HG02623 (cell line): ENCODE measurements around the gene CEP19.

Experiments
- ATAC-seq: cut with Tn5 transposase; IDR thresholded peaks from one replicate; pipeline ENCODE4 v1.9.1; 2021; ENCODE audit warnings: moderate library complexity; ENCODE audit not compliant: unreplicated experiment

Gene CEP19

DNA sequence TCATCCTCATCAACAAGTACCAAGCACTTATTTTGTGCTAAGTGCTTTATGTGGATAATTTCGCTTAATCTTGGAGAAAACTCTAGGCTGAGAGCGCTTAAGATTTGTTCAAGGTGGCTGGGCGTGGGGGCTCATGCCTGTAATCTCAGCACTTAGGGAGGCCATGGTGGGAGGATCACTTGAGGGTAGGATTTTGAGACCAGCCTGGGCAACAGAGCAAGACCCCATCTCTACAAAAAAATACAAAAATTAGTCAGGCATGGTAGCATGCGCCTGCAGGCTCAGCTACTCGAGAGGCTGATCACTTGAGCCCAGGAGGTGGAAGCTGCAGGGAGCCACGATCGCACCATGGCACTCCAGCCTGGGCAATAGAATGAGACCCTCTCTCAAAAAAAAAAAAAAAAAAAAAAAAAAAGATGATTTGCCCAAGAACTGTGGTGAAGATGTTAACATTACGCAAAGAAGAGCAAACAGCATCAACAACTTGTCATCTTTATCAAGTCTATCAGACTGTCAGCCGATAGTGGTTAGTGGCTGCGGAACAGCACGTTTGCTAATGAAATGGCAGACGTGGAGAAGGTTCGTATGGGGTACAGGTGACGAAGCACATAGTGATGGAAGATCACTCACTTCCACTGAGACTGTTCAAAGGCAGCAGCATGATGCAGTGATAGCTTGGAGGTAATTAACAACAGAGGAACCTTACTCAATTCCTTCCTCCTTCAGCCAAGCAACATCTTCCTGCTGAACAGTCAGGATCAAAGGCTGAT, 44.8 kb downstream of the CEP19 start:
- ATAC-seq = no peak

DNA sequence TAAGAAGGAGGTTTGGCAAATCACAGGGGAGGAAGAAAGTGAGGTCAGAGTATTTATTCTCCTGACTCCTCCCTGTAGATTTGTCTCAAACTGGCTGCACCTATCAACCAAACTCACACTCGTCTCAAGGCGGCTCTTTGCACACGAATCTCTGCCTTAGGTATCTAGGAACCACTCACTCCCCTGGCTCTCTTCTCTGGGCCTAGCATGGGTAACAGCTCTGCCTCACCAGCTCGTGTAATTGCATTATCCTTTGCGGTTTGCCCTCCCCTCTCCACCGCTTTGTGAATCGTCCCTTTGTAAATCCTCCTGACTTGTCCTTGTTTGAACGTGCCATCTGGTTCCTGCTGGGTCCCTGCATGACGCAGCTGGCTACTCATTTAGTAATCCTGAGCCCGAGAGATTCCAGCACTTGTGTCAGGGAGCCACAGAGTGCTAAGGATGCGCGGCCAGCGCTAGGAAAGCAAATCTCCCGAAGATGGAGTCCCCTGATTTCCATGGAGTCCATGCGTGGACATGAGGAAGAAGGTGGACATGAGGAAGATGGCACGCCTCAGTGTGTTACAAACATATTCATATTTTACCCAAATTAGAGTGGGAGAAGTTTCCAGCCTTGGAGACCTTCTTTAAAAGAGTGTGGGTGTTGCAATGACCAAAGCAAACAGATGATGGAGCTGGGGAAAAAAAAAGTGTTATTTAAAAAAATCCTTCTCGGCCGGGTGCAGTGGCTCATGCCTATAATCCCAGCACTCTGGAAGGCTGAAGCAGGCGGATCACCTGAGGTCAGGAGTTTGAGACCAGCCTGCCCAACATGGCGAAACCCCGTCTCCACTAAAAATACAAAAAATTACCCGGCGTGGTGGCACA, 45.8 kb downstream of the CEP19 start:
- no peak for ATAC-seq

DNA sequence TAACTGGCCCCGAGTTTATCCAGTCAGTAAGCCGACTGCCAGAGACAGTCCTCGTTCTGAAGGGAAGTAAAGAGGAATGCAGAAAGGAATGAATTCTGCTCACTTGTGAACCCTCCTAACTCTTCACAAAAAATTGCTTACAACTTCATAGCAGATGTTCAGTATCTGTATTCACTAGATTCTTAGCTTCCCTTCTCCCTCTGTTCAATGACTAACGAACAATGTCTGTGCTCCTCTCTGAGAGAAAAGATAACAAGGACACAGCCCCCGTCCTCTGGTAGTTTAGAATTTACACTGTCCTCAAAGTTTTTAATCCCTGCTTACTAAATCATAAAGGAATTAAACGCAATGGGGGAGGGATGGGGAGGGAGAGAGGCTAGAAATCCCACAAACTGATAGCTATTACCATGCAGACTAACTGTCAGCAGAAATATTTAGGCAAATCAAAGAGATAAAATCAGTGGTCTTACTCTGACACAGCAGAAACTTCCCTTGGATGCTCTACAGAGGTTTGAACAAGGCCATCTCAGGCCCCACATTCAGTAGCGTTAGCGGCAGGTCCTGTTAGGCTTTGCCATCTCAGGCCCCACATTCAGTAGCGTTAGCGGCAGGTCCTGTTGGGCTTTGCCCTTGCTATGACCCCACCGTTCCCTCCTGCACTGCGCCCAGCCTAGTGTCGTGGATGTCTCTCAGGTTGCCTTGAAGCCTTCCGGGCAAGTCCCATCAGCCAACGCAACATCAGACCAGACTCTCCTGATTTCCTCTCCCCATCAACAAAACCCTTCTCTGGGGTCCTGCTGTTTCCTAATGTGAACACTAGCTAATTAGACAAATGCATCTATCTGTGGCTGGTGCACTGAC, 49.1 kb downstream of the CEP19 start:
- ATAC-seq = no peak

DNA sequence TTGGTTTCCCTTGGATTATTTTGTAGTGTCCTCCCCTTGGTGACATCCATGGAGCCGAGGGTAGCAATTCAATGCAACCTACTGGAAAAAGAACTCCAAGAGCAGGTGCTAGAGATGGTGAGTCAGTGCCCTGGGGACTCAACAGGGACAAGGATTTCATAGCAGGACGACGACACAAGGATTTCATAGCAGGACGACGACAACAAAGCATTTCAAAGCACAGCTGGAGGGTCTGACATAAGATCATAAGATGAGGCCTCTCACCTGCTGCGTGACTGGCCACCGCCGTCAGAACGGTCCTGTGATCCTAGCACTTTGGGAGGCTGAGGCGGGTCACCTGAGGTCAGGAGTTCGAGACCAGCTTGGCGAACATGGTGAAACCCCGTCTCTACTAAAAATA, 50.0 kb downstream of the CEP19 start:
- ATAC-seq = no peak

GRCh38 chr3:196661400-196661799, 50.6 kb downstream of the CEP19 start:
- ATAC-seq = no peak

GRCh38 chr3:196660381-196661166, 51.5 kb downstream of the CEP19 start:
- no peak for ATAC-seq

DNA sequence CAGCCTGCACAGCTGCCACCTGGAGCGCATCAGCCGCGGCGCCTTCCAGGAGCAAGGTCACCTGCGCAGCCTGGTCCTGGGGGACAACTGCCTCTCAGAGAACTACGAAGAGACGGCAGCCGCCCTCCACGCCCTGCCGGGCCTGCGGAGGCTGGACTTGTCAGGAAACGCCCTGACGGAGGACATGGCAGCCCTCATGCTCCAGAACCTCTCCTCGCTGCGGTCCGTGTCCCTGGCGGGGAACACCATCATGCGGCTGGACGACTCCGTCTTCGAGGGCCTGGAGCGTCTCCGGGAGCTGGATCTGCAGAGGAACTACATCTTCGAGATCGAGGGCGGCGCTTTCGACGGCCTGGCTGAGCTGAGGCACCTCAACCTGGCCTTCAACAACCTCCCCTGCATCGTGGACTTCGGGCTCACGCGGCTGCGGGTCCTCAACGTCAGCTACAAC, 52.1 kb downstream of the CEP19 start:
- ATAC-seq = no peak
